Measurements from ENCODE around the gene ATP10A.

ATP10A gene

GRCh38 chr15:25812845-25813244 is 50.3 kb downstream of the ATP10A start:
- DNase-seq (ENCODE audit: low spot score) = no peak

GRCh38 chr15:25812073-25812472 is 51.1 kb downstream of the ATP10A start:
- DNase-seq (ENCODE audit: low spot score) = no peak

GRCh38 chr15:25811481-25811906 is 51.6 kb downstream of the ATP10A start:
- DNase-seq (ENCODE audit: low spot score) = no peak

DNA sequence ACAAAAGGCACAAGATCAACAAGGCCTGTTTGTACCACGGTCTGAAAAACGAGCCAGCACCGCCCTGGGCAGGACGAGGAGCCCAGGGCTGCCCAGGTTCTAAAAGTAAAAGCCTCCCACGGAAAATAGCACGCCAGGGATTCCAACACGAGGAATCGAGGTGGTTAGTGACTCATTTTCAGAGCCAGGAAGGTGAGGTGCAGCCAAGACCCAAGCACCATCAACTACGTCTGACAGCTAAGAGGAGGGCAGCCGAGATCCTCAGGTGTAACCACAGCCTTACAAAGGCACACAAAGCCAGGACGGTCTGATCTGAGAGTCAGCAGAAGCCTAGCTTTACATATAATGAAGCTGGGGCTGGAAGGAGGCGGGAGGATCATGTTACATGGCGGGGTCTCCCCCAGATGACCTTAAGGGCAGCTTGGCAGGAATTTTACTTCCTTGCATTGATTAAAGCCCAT is 52.5 kb downstream of the ATP10A start:
- DNase-seq (ENCODE audit: low spot score) = peak; percentile 74

DNA sequence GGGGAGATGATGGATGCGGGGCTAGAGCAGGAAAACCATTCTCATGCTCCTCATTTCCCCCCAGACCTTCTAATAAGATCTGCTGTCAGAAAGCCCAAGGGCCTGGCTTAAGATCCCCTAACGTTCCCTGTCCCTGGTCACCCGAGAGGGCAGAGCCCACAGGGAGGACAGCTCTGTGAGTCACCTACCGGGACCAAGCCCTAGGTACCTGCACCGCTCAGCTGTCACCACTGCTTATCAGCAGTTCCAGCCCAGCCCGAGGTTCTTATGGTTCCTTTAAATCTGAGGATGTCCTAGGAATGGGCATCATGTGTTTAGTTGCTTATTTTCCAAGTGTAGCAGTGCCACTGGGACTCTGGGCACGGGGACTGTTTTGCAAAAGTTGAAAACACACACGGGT is 53.0 kb downstream of the ATP10A start:
- DNase-seq (ENCODE audit: low spot score) = peak; percentile 7

DNA sequence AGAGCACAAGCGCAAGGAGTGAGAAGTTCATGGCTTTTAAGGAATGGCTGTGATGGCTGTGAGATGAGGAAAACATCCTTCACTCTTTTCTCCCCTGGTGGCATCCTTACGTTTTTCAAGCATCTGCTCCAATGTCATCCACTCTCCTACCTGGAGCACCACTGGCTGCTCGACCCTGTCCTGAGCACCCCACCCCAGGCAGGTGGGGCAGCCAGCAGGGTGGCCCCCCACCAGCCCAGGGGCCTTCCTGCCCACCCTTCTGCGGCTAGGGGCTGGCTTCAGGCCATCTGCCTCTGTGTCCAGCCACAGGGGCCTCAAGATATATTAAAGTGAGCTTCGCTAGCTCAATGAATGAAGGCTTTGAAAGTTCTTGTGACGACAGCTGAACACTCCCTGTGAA is 56.1 kb downstream of the ATP10A start:
- DNase-seq (ENCODE audit: low spot score) = no peak

DNA sequence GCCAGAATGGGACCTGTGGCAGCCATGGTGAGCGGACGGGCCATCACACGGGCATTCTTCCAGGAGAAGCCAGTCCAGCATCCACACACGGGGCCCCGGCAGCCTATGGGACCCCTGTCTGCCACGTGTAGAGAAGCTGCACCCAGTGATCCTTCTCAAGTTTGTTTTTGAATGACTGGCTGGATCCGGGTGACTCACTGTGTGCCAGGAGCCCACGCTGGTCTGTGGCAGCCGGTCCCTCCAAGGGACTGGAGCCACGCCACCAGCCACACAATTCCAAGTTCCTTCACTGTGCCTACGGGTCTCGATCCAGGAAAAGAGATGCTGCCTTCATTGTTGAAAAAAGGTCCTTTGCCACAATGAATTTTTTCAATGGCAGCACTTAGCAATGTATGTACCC is 58.1 kb downstream of the ATP10A start:
- DNase-seq (ENCODE audit: low spot score) = peak; percentile 20

GRCh38 chr15:25804451-25804850 is 58.7 kb downstream of the ATP10A start:
- no peak for DNase-seq (ENCODE audit: low spot score)

- no peak for DNase-seq (ENCODE audit: low spot score)
Measured at GRCh38 chr15:25803541-25803940, 59.6 kb downstream of the ATP10A start.

- DNase-seq (ENCODE audit: low spot score) = no peak
Measured at GRCh38 chr15:25803036-25803435, 60.1 kb downstream of the ATP10A start.

GRCh38 chr15:25802285-25802830 is 60.8 kb downstream of the ATP10A start:
- DNase-seq (ENCODE audit: low spot score) = no peak

DNA sequence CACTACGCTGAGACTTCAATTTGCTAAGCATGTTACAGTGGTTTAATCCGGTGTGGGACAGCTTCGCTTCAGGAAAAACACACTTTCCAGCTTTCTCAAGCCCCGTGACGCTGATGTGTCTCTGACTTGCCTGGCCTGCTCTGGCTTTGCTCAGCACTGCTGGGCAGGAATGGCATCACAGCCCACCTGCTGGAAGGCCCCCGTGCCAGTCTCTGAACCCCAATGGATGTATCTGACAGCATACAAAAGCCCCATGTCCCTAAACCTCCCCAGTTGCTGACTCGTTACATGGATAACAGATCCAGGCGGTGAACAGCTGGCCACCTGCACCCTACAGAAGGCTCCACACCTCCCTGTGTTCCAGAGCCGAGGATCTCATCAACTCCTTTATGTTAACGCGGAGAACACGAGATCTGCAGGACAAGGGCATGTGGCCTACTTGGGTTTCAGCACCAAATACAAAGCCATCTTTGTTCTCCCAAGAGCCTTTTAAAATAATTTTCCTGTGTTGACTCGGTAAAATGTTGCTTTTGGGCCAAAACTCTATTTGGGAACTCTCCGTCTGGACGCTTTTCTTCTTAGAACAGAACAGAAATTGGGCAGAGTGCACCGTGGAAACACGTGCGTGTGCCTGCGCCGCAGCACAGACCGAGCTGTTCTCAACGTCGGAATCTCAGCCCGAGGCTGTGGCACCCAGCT is 61.4 kb downstream of the ATP10A start:
- DNase-seq (ENCODE audit: low spot score) = no peak

DNA sequence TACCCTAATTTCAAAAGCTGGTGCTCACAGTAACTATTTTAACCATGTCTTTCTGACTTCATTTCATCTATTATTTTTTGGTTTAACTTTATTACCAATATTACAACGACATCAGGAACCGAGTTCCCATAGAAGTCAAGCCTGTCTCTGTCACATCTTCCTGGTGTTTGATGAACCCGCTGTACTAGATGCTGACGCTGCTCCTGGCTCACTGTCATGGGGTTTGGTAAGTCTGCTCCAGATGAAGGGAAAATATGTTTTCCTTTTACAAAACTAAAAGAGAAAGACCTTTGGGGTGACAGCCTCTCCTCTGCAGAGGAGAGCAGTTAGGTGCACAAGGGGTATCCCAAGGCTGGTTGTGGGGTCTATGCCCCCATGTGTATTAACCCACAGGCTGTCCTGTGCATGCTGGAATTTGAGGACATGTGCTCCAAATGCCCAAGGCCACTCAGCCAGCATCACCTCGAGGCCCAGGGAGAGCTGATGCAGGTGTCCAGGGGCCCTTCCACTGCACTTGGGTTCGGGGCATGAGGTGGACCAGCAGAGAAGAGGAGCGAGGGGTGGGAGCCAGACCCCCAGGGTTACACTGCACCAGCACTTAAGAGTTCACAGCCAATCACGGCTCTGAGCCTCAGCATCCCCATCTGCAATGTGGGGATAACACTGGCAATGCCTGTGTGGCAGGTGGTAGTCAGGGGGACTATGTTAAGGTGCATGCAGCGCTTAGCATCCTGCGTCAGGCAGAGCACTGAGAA is 62.2 kb downstream of the ATP10A start:
- no peak for DNase-seq (ENCODE audit: low spot score)

- DNase-seq (ENCODE audit: low spot score) = peak; percentile 20
Measured at GRCh38 chr15:25799906-25800700, 63.0 kb downstream of the ATP10A start.

- no peak for DNase-seq (ENCODE audit: low spot score)
Measured at GRCh38 chr15:25797936-25798901, 64.9 kb downstream of the ATP10A start.

DNA sequence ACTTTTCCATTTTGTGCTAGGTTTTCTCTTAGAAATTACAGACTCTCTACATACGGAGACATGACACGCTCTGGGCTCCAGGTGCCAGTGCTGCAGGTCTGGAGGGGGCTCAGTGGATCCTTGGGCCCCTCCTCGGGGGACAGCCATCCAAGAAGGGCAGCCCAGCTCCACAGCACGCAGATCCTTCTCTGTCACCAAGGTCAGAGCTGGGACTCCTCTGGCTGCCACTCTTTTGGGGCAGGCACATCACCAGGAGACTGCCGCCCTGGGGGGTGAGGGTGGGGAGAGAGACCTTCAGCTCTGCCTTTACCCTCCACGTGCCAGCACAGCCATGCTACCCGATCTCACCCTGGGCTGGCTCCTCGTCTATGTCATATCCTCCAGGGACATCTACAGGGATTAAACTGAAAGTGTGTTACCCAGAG is 65.6 kb downstream of the ATP10A start:
- DNase-seq (ENCODE audit: low spot score) = no peak

GRCh38 chr15:25797035-25797434 is 66.1 kb downstream of the ATP10A start:
- no peak for DNase-seq (ENCODE audit: low spot score)

DNA sequence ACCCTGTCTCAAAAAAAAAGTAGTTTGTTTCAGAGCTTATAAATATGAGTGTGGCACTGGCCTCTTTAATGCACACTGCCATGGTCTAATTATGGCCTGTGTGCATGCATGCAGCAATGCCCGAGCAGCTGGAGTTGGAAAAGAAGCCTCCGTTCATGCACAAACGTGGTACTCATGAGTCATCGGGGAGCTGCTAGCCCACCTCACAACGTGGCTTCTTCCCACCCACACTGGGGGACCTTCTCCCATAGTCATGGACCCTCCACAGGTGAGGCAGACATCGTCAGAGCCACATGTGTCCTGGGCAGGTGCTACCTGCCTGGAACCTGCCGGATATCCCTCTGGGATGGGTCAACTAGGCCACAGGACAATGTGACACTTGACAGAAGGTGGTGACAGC is 66.7 kb downstream of the ATP10A start:
- no peak for DNase-seq (ENCODE audit: low spot score)

DNA sequence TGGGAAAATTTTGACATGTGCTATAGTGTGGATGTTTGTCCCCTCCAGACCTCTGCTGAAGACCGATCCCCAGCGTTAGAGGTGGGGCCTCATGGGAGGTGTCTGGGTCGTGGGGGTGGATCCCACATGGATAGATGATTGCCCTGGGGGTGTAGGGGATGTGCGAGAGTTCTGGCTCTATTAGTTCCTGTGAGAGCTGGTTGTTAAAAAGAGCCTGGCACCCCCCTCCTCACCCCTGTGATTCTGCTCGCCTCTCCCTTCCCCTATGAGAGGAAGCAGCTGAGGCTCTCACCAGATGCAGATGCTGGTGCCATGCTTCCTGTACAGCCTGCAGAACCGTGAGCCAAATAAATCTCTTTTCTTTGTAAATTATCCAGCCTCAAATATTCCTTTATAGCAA is 67.4 kb downstream of the ATP10A start:
- no peak for DNase-seq (ENCODE audit: low spot score)

GRCh38 chr15:25795061-25795460 is 68.1 kb downstream of the ATP10A start:
- DNase-seq (ENCODE audit: low spot score) = no peak

GRCh38 chr15:25793354-25794050 is 69.6 kb downstream of the ATP10A start:
- DNase-seq (ENCODE audit: low spot score) = no peak
